T47D (cell line): ENCODE data around the gene AADAC.
"Not testable (repeated sequence)": the region's sequence is repeated elsewhere in the genome, so short reads cannot be mapped to it uniquely, and the experiment has no call there.

Experiments used
- DNase-seq, 2 experiments: peaks; one replicate each; pipeline versions ENCODE4 v3.0.0 to v3.0.0-alpha.2; 2011 to 2012; ENCODE audit warnings: low read depth in 1 of 2, low spot score in 1 of 2
- JUND ChIP-seq: IDR thresholded peaks from 2 replicates; pipeline ENCODE4 v1.6.1; 2012; ENCODE audit warnings: low read depth
- in situ Hi-C: cut with HindIII; loops from 2 replicates; pipeline ENCODE4 v1.10.0; 2016; ENCODE audit warnings: low sequenced_read_pairs, low pct_unique_long_range_greater_than_20kb

The AADAC gene

DNA sequence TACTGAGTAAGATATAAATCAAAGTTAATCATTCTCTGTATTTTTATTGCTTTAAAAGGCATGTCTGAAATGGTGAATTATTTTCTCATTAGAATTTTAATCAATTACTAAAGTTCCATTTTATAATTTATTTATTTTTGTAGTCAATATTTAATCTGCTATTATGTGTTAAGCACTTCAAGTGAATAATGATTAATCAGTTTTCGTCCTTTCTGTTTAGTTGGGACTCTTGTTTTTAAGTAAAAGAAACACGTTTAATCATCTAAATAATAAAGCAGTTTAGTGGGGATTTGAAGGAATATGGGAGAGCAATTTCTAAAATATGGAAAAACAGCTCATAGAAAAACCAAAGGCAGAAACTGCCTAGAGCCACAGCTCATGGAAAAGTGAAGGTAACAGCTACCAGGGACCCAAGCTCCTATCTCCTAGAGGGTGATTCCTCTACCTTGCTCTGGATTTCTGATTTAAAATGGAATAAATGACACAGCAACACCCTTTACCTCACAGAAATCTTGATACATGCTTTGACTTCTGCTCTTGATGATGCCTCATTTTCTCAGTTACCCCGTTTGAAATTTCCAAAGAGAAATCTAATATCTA is 31.5 kb downstream of the AADAC start:
- no peak for DNase-seq
- no peak for TF ChIP-seq JUND
- in situ Hi-C loops: no loop called here

DNA sequence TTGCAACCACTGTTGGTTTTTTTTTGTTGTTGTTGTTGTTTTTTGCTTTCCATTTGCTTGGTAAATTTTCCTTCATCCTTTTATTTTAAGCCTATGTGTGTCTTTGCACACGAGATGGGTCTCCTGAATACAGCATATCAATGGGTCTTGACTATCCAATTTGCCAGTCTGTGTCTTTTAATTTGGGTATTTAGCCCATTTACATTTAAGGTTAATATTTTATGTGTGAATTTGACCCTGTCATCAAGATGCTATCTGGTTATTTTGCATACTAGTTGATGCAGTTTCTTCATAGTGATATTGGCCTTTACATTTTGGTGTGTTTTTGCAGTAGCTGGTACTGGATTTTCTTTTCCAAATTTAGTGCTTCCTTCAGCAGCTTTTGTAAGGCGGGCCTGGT is 36.1 kb downstream of the AADAC start:
- in situ Hi-C loops, DNase-seq: not testable (repeated sequence)

DNA sequence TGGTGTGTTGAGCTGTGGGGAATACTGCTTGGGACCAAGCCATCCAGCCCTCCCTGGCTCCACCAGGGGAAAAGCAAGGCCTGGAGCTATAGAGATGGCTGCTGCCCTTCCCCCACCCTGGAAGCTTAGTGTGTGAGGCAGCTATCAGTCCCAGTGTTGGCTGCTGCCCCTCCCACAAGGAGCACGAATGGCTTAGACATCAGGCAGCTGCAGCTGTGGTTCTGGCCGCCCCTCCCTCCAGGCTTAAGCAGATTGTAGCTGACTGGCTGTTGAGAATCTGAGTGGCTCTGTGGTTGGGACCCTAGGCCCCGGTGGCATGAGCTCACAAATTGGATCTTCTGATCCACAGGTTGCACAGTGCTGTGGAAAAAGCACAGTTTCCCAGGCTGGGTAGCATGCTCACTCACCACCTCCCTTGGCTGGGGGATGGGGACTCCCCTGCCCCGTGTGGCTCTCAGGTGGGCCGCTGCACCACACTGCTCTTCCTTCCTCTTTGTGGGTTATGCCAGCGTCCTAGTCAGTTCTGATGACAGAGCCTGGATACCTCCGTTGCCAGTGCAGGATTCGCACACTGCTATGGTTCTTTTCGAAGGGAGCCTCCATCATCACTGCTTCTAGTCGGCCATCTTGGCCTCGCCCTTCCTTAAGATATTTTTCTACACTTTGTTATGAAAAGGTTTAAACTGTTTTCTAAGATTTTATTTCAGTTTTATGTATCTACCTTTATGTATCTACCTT is 38.3 kb downstream of the AADAC start:
- no peak for DNase-seq
- no peak for TF ChIP-seq JUND
- in situ Hi-C loops: no loop called here

DNA sequence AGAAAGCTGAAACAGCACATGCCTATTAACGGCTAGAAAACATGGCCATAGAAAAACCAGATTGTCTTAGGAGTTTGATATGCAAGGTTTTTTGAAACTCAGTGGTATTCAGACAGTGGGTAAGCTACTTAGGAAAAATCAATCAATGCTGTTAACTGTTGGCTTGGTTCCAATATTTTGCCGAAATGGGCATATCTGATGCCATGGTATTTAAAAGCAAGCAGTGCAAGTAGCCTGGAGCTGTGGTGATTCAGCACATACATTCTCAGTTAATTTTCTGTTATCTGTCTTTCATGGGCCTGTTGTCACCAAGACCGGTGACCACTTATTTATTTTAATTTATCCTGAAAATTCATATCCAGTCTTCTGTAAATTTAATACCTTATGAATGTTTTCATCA is 42.2 kb downstream of the AADAC start:
- TF ChIP-seq JUND: no peak
- DNase-seq: peak in 1 of 2 experiments; percentile 33
- in situ Hi-C loops: no loop called here

DNA sequence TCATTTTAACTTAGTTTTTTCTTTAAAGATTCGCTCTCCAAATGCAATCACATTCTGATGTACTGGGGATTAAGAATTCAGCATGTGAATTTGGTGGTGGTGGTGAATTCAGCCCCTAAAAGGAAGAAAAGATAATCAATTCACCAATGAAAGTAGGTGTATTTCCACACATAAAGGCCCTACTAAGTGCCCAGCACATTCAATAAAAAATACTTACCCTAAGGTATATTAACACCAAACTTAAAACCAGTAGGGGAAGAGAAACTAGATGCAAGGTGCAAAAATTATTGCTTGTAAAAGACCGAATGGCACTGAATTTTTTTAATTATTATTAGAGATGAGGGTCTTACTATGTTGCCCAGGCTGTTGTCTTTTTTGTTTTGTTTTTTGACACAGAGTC is 42.7 kb downstream of the AADAC start:
- no peak for TF ChIP-seq JUND
- no peak for DNase-seq
- in situ Hi-C loops: no loop called here

DNA sequence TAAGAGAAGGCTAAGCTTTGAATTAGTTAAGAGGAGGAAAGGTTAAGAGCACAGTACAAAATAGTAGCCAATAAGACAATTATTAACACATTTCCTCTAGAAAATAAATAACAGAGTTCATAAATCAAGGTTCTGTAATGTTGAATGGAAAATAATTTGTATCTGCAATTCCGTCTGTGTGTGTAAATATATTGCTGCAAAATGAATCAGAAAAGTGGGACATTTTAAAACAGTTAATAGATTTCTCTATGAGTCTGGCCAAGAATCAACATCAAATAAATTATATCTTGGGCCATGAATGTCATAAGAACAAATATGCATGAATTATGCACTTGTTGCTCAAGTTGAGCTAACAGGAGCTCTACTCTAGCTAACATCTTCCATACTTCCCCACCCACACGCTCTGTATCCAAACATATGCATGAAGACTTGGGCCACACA is 45.3 kb downstream of the AADAC start:
- no peak for DNase-seq

DNA sequence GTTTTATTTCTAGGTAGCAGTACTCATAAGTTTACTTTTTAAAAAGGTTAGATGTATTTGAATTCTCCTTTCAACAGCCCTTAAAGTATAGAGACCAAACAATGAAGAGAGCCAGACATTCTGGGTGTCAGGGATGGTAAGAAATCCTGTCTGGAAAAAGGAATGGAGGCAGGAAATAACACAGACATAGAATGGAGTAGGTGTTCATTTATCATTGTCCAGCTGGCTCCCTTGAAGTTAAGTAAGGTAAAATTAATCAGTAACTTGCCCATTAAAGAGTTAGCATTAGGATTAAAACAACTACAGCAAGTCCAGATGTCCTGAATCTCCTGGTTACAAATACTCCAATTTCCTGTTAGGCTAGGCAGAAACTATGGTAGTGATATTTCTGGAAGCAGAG is 46.0 kb downstream of the AADAC start:
- no peak for DNase-seq
- no peak for TF ChIP-seq JUND
- in situ Hi-C loops: no loop called here

More for the DNA sequence above, 45.3 kb downstream of the AADAC start:
- in situ Hi-C loops: no loop called here
- TF ChIP-seq JUND: no peak

DNA sequence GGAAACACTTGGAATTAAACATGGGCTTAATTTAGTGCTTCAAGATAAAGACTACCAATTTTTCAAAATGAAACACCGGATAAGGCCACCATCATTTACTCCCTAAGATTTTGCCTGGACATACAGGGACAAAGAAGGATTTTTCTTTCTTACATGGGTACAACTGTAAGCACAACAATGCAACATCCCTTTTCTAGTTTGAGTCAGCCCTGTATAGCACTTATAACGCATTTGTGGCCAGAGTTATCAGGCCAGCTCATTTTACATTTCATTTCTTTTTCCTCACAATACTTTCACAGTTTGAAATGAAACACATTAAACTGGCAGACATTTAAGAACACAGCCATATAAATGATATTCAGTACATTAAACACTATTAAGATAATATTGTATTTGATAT is 49.7 kb downstream of the AADAC start:
- DNase-seq: no peak
- no peak for TF ChIP-seq JUND
- in situ Hi-C loops: no loop called here

DNA sequence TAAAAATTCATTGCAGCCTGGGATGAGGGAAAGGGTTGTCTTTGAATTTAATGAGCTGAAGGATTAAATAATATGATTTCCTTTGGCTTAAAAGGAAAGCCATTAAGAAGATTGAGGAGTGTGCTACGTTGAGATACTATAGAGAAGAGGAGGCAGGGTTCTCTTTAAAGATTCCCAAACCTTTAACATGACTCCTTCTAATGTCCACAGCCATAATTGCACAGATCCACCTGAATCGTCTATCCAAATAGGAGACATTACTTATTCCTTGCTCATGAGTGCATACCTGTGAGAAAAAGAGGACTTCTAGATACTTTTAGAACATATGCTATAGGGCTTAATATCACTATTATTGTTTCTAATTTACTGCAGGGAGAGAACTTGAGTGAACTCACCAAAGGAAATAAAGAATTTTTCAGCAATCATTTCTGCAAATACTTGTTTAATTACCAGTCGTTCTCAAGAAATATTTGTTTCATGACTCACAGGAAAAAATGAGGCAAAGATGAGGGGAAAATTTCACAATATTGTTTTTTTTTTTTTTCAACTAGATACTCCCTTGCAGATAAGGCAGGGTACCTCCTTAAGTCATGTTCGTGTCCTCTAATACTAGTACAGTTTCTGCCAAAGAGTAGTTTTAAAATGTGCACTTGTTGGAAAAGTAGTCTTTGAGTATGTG is 50.6 kb downstream of the AADAC start:
- DNase-seq: no peak
- in situ Hi-C loops: no loop called here
- TF ChIP-seq JUND: no peak

DNA sequence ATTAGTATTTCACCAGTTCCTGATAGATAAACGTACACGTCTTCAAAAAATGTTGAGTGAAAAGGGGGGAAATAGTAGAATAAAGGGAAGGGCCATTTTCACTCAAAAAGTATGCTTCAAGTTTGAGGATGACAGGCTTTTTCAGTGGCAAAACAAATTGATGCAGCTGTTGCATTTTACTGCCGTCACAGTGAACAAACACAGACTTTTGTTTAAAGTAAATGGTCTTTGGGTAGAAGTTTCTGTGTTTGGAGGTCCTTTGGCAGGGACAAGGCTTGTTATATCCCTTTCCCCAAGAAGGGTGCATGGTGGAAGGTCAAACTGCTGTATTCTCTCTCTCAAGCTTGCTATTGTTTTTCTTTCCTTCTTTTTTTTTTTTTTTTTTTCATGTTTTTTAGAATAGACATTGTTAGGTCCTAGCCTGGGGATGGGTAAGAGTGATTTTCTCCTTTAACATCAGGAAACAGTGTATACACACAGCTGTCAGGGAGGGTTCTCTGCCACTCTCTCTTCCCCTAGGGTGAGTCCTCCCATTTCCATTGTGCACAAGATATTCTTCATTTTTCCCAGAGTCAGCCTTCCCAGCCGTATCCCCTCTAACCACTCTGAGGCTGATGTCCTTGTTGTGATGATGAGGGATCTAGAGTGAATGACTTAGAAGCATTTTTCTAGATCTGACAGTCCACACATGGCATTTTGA is 52.9 kb downstream of the AADAC start:
- no peak for TF ChIP-seq JUND
- in situ Hi-C loops: no loop called here

DNA sequence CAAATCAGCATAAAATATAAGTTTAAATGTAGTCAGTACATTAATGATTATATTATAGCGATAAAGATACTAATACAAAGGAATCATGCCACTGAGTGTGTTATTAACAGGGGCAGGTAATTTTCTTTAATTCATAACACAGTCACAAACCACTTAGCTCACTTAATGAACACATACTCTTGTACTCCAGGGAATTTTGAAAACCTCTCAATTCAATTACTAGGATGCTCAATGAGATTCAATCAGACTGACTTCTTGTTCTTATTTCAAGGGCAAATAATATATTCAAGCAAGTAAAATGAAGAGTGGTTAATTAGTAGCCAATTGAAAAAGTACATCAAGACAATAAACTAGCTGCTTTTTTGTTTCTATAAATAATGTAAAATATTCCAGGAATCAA is 53.8 kb downstream of the AADAC start:
- in situ Hi-C loops: no loop called here
- DNase-seq: no peak
- TF ChIP-seq JUND: no peak

More for the DNA sequence above, 52.9 kb downstream of the AADAC start:
- no peak for DNase-seq

DNA sequence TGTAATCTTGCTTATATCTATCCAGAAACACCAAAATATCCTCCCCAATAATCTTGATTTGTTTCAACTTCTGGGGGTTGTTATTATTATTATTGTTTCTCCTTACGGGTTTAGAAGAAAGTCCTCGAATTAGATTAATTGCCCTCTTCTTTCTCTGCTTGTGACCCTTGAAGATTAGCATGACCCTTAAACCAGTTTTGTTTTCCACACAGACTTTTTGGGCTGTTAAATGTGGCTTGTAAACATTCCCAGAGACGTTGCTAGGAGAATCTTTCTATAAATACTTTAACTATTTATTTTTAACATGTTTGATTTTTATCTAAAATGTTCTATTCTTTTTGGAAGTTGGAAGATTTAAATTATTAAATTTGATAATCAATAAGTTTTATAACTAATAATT is 55.3 kb downstream of the AADAC start:
- in situ Hi-C loops: no loop called here
- DNase-seq: no peak
- no peak for TF ChIP-seq JUND
